GM12892 (cell line): ENCODE results near the gene HHIPL1.

Experiments
- POLR2A ChIP-seq: IDR thresholded peaks from 2 replicates; pipeline ENCODE4 v1.6.1; 2011; ENCODE audit warnings: low read depth, low read length, control low read depth
- POLR2AphosphoS5 ChIP-seq: IDR thresholded peaks from 2 replicates; pipeline ENCODE4 v1.6.1; 2011; ENCODE audit warnings: low read depth, low read length, control low read depth
- TAF1 ChIP-seq: IDR thresholded peaks from 2 replicates; pipeline ENCODE4 v1.6.1; 2011; ENCODE audit warnings: low read depth, mild to moderate bottlenecking, control low read depth, low read length, borderline replicate concordance

GRCh38 chr14:99707420-99707819 is 62.5 kb downstream of the HHIPL1 start:
- no peak for TF ChIP-seq POLR2AphosphoS5
- TF ChIP-seq POLR2A = no peak
- no peak for TF ChIP-seq TAF1
